HCT116 (cell line): Measurements from ENCODE around the gene ATAD1. TPM values are rescaled to one million over a fixed set of nuclear protein-coding genes. Genes with fewer than 3 reads are reported as not detected.

Experiments
- ATAC-seq: fragments of 200-7000 bp; cut with Tn5 transposase; 2 replicates; pipeline ENCODE4 v1.9.1; 2020; ENCODE audit warnings: mild to moderate bottlenecking, moderate library complexity
- BruUV-seq: library from RNA; stranded (reverse); fragments of 400-500 nt; replicated peaks from 2 replicates; lab custom pipeline; 2021; lab: Mats Ljungman, UMichigan
- CTCF ChIA-PET: fragments of 300-600 bp; sonication (Branson Sonifier 250); formaldehyde crosslinking; loops from one replicate; lab custom pipeline; 2021; ENCODE audit warnings: antibody characterized with exemption; lab: Charles Lee
- POLR2A ChIA-PET: fragments of 300-600, 350-600 bp; sonication (Branson Sonifier 250); formaldehyde crosslinking; loops from one replicate; lab custom pipeline; 2021; ENCODE audit warnings: antibody characterized with exemption; lab: Charles Lee
- RAD21 ChIA-PET, 2 experiments: fragments of 300-600 bp; sonication (Branson Sonifier 250); formaldehyde crosslinking; loops; one replicate each; lab custom pipeline; 2023; ENCODE audit warnings: low total read pairs in 2 of 2; ENCODE audit not compliant: uncharacterized antibody in 2 of 2, unreplicated experiment in 2 of 2, low non-redundant PET in 1 of 2; lab: Charles Lee
- DNase-seq: peaks from one replicate; pipeline ENCODE4 v3.0.0-alpha.2; 2010; ENCODE audit warnings: low read depth, low spot score
- H2AFZ ChIP-seq: fragments of 200-600 bp; shearing (Covaris generic), sonication (generic); 2 replicates; pipeline ENCODE4 v1.6.1; 2017; ENCODE audit warnings: low read depth, mixed run types, mixed read lengths, antibody characterized with exemption, low read length; ENCODE audit not compliant: poor library complexity, severe bottlenecking
- H3K27ac ChIP-seq: 2 replicates; pipeline ENCODE4 v1.5.1; 2012; ENCODE audit warnings: low read depth, low read length
- H3K27me3 ChIP-seq: fragments of 200-600 bp; sonication (generic); 2 replicates; pipeline ENCODE4 v1.6.1; 2016; ENCODE audit warnings: mixed run types, low read length, mixed read lengths; ENCODE audit not compliant: insufficient read depth
- H3K36me3 ChIP-seq, 2 experiments: fragments of 200-500 bp in 1 of 2; fragments of 200-600 bp in 1 of 2; sonication (Bioruptor generic) in 1 of 2; sonication (generic) in 1 of 2; 2 replicates each; pipeline versions ENCODE4 v1.5.1 to v1.6.1; 2014 to 2016; ENCODE audit warnings: low read length in 2 of 2, inconsistent platforms in 1 of 2, mixed read lengths in 1 of 2, mixed run types in 1 of 2; ENCODE audit not compliant: insufficient read depth in 2 of 2, control insufficient read depth in 1 of 2
- H3K4me1 ChIP-seq, 2 experiments: fragments of 200-600 bp in 1 of 2; sonication (generic) in 1 of 2; 2 replicates each; pipeline versions ENCODE4 v1.5.1 to v1.6.1; 2012 to 2017; ENCODE audit warnings: low read length in 2 of 2, inconsistent platforms in 1 of 2, mild to moderate bottlenecking in 1 of 2, mixed read lengths in 1 of 2, mixed run types in 1 of 2, moderate library complexity in 1 of 2; ENCODE audit not compliant: insufficient read depth in 2 of 2, control insufficient read depth in 1 of 2
- H3K4me2 ChIP-seq: fragments of 200-600 bp; sonication (generic); 2 replicates; pipeline ENCODE4 v1.6.1; 2017; ENCODE audit warnings: mixed run types, low read length, mixed read lengths
- H3K4me3 ChIP-seq, 2 experiments: fragments of 200-600 bp in 1 of 2; sonication (generic) in 1 of 2; replicated peaks in 1 of 2; 2 replicates each; pipeline ENCODE4 v1.5.1; 2011 to 2016; ENCODE audit warnings: low read length in 2 of 2, control low read depth in 1 of 2, low read depth in 1 of 2, mild to moderate bottlenecking in 1 of 2, mixed read lengths in 1 of 2, mixed run types in 1 of 2
- H3K79me2 ChIP-seq: fragments of 200-600 bp; sonication (generic); 2 replicates; pipeline ENCODE4 v1.6.1; 2017; ENCODE audit warnings: mild to moderate bottlenecking, mixed run types, low read length, moderate library complexity, mixed read lengths; ENCODE audit not compliant: insufficient read depth
- H3K9ac ChIP-seq: fragments of 200-600 bp; sonication (generic); 2 replicates; pipeline ENCODE4 v1.6.1; 2016; ENCODE audit warnings: low read length, mixed read lengths
- H3K9me2 ChIP-seq: fragments of 200-600 bp; sonication (generic), shearing (Covaris generic); 2 replicates; pipeline ENCODE4 v1.6.1; 2017; ENCODE audit warnings: mixed run types, mild to moderate bottlenecking, moderate library complexity; ENCODE audit not compliant: insufficient read depth
- H3K9me3 ChIP-seq, 2 experiments: fragments of 200-500 bp in 1 of 2; fragments of 200-600 bp in 1 of 2; sonication (Bioruptor generic) in 1 of 2; sonication (generic) in 1 of 2; 2 replicates each; pipeline ENCODE4 v1.6.1; 2014 to 2017; ENCODE audit warnings: low read length in 2 of 2, mixed read lengths in 2 of 2, inconsistent platforms in 1 of 2, low read depth in 1 of 2, mild to moderate bottlenecking in 1 of 2, mixed run types in 1 of 2, moderate library complexity in 1 of 2; ENCODE audit not compliant: control insufficient read depth in 1 of 2, insufficient read depth in 1 of 2
- H4K20me1 ChIP-seq: fragments of 200-600 bp; sonication (generic), shearing (Covaris generic); 2 replicates; pipeline ENCODE4 v1.6.1; 2017; ENCODE audit warnings: mixed run types, mild to moderate bottlenecking, moderate library complexity; ENCODE audit not compliant: insufficient read depth
- CBX3 ChIP-seq: IDR thresholded peaks from 2 replicates; pipeline ENCODE4 v1.6.1; 2012; ENCODE audit warnings: low read depth
- CEBPB ChIP-seq: IDR thresholded peaks from 2 replicates; pipeline ENCODE4 v1.6.1; 2012; ENCODE audit warnings: low read depth
- CTCF ChIP-seq, 3 experiments: fragments of 200-600 bp in 1 of 3; sonication (generic) in 1 of 3; IDR thresholded peaks in 2 of 3; conservative IDR thresholded peaks in 1 of 3; 2 replicates each; pipeline ENCODE4 v1.5.1; 2012 to 2017; ENCODE audit warnings: low read depth in 2 of 3, low read length in 2 of 3, antibody characterized with exemption in 1 of 3, borderline replicate concordance in 1 of 3, control low read depth in 1 of 3, mild to moderate bottlenecking in 1 of 3, mixed read lengths in 1 of 3, mixed run types in 1 of 3, moderate library complexity in 1 of 3; ENCODE audit not compliant: insufficient read depth in 1 of 3
- EGR1 ChIP-seq: IDR thresholded peaks from 2 replicates; pipeline ENCODE4 v1.6.1; 2012; ENCODE audit warnings: low read depth
- ELF1 ChIP-seq: IDR thresholded peaks from 2 replicates; pipeline ENCODE4 v1.6.1; 2012; ENCODE audit warnings: low read depth, borderline replicate concordance
- EZH2 ChIP-seq: fragments of 200-600 bp; sonication (generic); IDR thresholded peaks from 2 replicates; pipeline ENCODE4 v1.6.1; 2017; ENCODE audit warnings: antibody characterized with exemption, mixed run types
- EZH2phosphoT487 ChIP-seq: fragments of 200-600 bp; IDR thresholded peaks from 2 replicates; pipeline ENCODE4 v1.6.1; 2018; ENCODE audit warnings: antibody characterized with exemption, borderline replicate concordance
- FOSL1 ChIP-seq: IDR thresholded peaks from 2 replicates; pipeline ENCODE4 v1.6.1; 2012; ENCODE audit warnings: low read depth
- JUND ChIP-seq: IDR thresholded peaks from 2 replicates; pipeline ENCODE4 v1.6.1; 2012
- MAX ChIP-seq: IDR thresholded peaks from 2 replicates; pipeline ENCODE4 v1.6.1; 2012
- POLR2A ChIP-seq: IDR thresholded peaks from 2 replicates; pipeline ENCODE4 v1.7.0; 2011; ENCODE audit warnings: borderline replicate concordance; ENCODE audit not compliant: insufficient read depth, insufficient read length; ENCODE audit errors: extremely low read depth
- POLR2AphosphoS5 ChIP-seq: IDR thresholded peaks from 2 replicates; pipeline ENCODE4 v1.6.1; 2011; ENCODE audit warnings: mild to moderate bottlenecking, low read depth, low read length, moderate library complexity
- RAD21 ChIP-seq: IDR thresholded peaks from 2 replicates; pipeline ENCODE4 v1.6.1; 2012; ENCODE audit warnings: low read depth, mild to moderate bottlenecking
- REST ChIP-seq: IDR thresholded peaks from 2 replicates; pipeline ENCODE4 v1.6.1; 2012; ENCODE audit warnings: low read depth
- SIN3A ChIP-seq: IDR thresholded peaks from 2 replicates; pipeline ENCODE4 v1.6.1; 2012; ENCODE audit warnings: low read depth
- SP1 ChIP-seq: IDR thresholded peaks from 2 replicates; pipeline ENCODE4 v1.6.1; 2012; ENCODE audit warnings: low read depth
- TCF7L2 ChIP-seq: IDR thresholded peaks from 2 replicates; pipeline ENCODE4 v1.7.0; 2011; ENCODE audit warnings: borderline replicate concordance, inconsistent platforms; ENCODE audit not compliant: insufficient read depth, insufficient read length; ENCODE audit errors: extremely low read depth
- ZBTB33 ChIP-seq: IDR thresholded peaks from 2 replicates; pipeline ENCODE4 v1.6.1; 2011; ENCODE audit warnings: mild to moderate bottlenecking, low read length, moderate library complexity; ENCODE audit not compliant: insufficient replicate concordance; ENCODE audit errors: extremely low read depth
- intact Hi-C: fragments of 100-400 bp; cut with micrococcal nuclease; formaldehyde crosslinking; loops from 2 replicates; pipeline ENCODE4 v1.10.0; 2022
- total RNA-seq: library from RNA; stranded (reverse); gene quantifications from one replicate; pipeline ENCODE4 v1.2.1, GENCODE V29; 2021; ENCODE audit not compliant: unreplicated experiment

Gene ATAD1
- total RNA-seq, 1 experiment from 2014 or later: 66.4 TPM

- no peak overlapping the region for H3K4me2 ChIP-seq
- DNase-seq (no peak), ATAC-seq (no peak)
- no peaks in the 10 kb centered on the region for H3K9me3 ChIP-seq
- H4K20me1 ChIP-seq: 0 out of 2 replicates have a peak, but pooled peaks cover 7% of the 10 kb centered on the region
- H3K4me1 ChIP-seq: peaks cover 14 to 24% of the 10 kb centered on the region in 2 experiments; a peak in 3 of 4 replicates
- no peaks in the 10 kb centered on the region for H3K27me3 ChIP-seq
- ChIA-PET RAD21 (no interaction called here), POLR2A (interaction anchor here (1.7 to 2.8 kb wide), 3 partner anchors 10 to 253 kb away, joined by 4 to 13 read pairs (median 12); partner anchors contain the start of gene ATAD1), CTCF (interaction anchor here (2.6 to 3.1 kb wide), 3 partner anchors 10 to 528 kb away, joined by 10 to 12 read pairs (median 12); no protein-coding TSS in a partner anchor)
- TF ChIP-seq POLR2AphosphoS5: no peak
- TF ChIP-seq FOSL1: no peak
- no peak for TF ChIP-seq EGR1
- TF ChIP-seq SIN3A: no peak
- no peak for TF ChIP-seq ZBTB33
- TF ChIP-seq EZH2phosphoT487: no peak
- TF ChIP-seq CEBPB: no peak
- TF ChIP-seq EZH2: no peak
- no peak for TF ChIP-seq ELF1
- TF ChIP-seq MAX: no peak
- TF ChIP-seq SP1: no peak
- no peak for TF ChIP-seq CBX3
- TF ChIP-seq CTCF (IDR thresholded peaks at IDR 0.05 in 2 of 3, conservative IDR thresholded peaks at IDR 0.05 in 1 of 3; ENCODE audit: borderline replicate concordance in 1 of 3, insufficient read depth in 1 of 3, low read depth in 2 of 3, low read length in 2 of 3): no peak
- no peak for TF ChIP-seq RAD21
- TF ChIP-seq REST: no peak
- no peak for TF ChIP-seq POLR2A
- no peak for TF ChIP-seq TCF7L2
- no peak for TF ChIP-seq JUND
- peaks cover 24% of the 10 kb centered on the region for H3K79me2 ChIP-seq
- intact Hi-C loops: loop anchor here (1.0 to 5.0 kb wide), 2 partner anchors 204 to 253 kb away; partner anchors contain the start of gene PAPSS2
- no peak overlapping the region for H3K27ac ChIP-seq
- no peaks in the 10 kb centered on the region for H3K9me2 ChIP-seq
- H2AFZ ChIP-seq: no peak overlapping the region
- no TSS peak for BruUV-seq
- no peak overlapping the region for H3K9ac ChIP-seq
- H3K4me3 ChIP-seq: no peak overlapping the region
- H3K36me3 ChIP-seq: no peaks in the 10 kb centered on the region
Observed at GRCh38 chr10:87860816-87861403, 42.9 kb upstream of the ATAD1 start.
